NCI-H510A treated with DMSO at 0.1 percent for 48 hours (cell line): ENCODE measurements around the gene GPR21.

Experiments used
- DNase-seq: peaks from one replicate; lab custom pipeline; 2025; lab: John Stamatoyannopoulos, UW

The GPR21 gene

GRCh38 chr9:123033864-123034601, 566 bp downstream of the GPR21 start:
- DNase-seq, result no peak

GRCh38 chr9:123034881-123035510, 1.5 kb downstream of the GPR21 start:
- DNase-seq, result no peak

- no peak for DNase-seq
Measured at GRCh38 chr9:123035791-123036190, 2.3 kb downstream of the GPR21 start.

GRCh38 chr9:123036893-123037545, 3.6 kb downstream of the GPR21 start:
- no peak for DNase-seq

GRCh38 chr9:123039617-123040219, 6.3 kb downstream of the GPR21 start:
- no peak for DNase-seq

- no peak for DNase-seq
Measured at GRCh38 chr9:123040801-123041200, 7.3 kb downstream of the GPR21 start.

- DNase-seq, result no peak
Measured at GRCh38 chr9:123041489-123041888, 8.0 kb downstream of the GPR21 start.

GRCh38 chr9:123043081-123043939, 9.8 kb downstream of the GPR21 start:
- DNase-seq, result no peak

- DNase-seq, result no peak
Measured at GRCh38 chr9:123044586-123044985, 11.1 kb downstream of the GPR21 start.

- no peak for DNase-seq
Measured at GRCh38 chr9:123046406-123047195, 13.1 kb downstream of the GPR21 start.

- DNase-seq, result no peak
Measured at GRCh38 chr9:123048748-123049147, 15.3 kb downstream of the GPR21 start.

GRCh38 chr9:123049589-123050222, 16.2 kb downstream of the GPR21 start:
- DNase-seq, result no peak

- DNase-seq, result no peak
Measured at GRCh38 chr9:123053046-123053445, 19.6 kb downstream of the GPR21 start.

GRCh38 chr9:123053711-123054110, 20.2 kb downstream of the GPR21 start:
- no peak for DNase-seq

- no peak for DNase-seq
Measured at GRCh38 chr9:123058834-123059233, 25.4 kb downstream of the GPR21 start.

GRCh38 chr9:123059472-123060220, 26.2 kb downstream of the GPR21 start:
- no peak for DNase-seq

- DNase-seq, result no peak
Measured at GRCh38 chr9:123061216-123061615, 27.7 kb downstream of the GPR21 start.

GRCh38 chr9:123062351-123063176, 29.1 kb downstream of the GPR21 start:
- DNase-seq, result no peak

- no peak for DNase-seq
Measured at GRCh38 chr9:123063177-123063598, 29.7 kb downstream of the GPR21 start.
